ENCODE results near the gene SGTA.

The SGTA gene

DNA sequence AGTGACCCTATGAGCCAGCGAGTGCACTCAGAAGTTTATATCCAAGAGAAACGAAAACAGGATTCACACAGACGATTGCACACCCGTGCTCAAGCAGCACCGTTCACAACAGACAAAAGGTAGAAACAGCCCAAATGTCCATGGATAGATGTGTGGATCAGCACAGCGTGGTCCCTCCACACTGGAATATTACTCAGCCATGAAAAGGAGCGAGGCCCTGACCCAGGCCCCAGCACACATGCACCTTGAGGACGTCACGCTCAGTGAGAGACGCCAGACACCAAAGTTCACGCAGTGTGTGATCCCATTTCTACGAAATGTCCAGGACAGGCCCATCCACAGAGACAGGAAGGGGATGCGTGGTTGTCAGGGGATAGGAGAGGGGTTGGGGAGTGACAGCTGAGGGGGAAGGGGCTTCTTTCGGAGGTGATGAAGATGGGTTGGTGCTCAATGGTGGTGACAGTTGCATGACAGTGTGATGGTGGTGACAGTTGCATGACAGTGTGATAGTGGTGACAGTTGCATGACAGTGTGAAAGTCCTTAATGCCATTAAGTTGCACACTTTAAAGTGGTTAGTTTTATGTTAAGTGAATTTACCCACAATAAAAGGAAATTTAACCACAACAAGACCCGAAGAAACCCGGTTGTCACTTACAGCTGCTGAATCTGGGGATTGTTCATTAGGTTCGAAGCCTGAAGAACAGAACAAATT lies 24.3 kb downstream of the SGTA start:
- H3K4me3 ChIP-seq (replicated peaks; ENCODE audit: low read depth, low read length): no peak overlapping the region
- TF ChIP-seq, protein P1, sequence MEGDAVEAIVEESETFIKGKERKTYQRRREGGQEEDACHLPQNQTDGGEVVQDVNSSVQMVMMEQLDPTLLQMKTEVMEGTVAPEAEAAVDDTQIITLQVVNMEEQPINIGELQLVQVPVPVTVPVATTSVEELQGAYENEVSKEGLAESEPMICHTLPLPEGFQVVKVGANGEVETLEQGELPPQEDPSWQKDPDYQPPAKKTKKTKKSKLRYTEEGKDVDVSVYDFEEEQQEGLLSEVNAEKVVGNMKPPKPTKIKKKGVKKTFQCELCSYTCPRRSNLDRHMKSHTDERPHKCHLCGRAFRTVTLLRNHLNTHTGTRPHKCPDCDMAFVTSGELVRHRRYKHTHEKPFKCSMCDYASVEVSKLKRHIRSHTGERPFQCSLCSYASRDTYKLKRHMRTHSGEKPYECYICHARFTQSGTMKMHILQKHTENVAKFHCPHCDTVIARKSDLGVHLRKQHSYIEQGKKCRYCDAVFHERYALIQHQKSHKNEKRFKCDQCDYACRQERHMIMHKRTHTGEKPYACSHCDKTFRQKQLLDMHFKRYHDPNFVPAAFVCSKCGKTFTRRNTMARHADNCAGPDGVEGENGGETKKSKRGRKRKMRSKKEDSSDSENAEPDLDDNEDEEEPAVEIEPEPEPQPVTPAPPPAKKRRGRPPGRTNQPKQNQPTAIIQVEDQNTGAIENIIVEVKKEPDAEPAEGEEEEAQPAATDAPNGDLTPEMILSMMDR (IDR thresholded peaks at IDR 0.05; ENCODE audit: low read length, missing control alignments): no peak
- no peak for DNase-seq (ENCODE audit: low read depth)

DNA sequence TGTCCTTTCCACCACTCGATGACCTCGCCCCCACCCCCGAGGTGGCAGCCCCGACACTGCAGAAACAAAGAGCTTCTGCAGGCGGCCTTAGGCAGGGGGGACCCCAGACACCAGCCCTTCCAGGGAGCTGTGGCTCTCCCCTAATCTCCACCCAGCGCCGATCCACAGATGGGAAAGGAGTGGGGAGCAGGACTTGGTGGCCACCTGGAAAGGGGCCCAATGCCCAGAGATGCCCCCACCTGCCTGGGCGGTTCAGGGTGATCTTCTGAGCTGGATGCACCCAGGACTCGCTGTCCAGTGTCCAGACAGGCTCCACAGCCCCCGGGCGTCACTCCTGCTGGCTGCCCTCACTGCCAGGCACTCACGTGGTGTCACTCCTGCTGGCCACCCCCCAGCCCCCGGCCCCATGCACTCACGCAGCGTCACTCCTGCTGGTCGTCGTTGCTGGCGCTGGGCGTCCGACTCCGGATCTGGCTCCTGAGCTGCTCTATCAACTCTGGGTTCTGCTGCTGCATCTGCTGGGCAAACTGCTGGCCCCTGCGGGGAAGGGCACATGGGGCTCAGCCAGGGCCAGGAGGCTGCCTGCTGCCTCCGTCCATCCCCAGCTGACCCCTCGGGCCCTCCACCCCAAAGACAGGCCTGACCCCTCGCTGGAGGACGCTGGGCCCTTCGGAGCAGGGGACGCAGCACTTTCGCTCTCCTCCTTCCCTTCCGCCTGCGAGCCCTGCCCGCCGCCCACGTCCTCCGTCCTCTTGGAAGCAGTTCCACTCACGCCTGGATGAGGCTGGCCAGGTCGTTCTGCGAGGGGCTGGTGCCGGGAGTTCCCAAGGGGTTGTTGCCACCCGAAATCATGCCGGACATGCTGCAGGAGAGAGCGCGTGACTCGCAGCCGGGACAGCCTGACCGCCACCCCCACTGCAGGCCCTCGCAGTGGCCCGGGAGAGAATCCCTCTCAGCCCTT lies 25.9 kb downstream of the SGTA start:
- TF ChIP-seq, protein P1 (IDR thresholded peaks at IDR 0.05; ENCODE audit: low read length, missing control alignments): no peak
- H3K4me3 ChIP-seq (replicated peaks; ENCODE audit: low read depth, low read length): no peak overlapping the region
- DNase-seq (ENCODE audit: low read depth): no peak

DNA sequence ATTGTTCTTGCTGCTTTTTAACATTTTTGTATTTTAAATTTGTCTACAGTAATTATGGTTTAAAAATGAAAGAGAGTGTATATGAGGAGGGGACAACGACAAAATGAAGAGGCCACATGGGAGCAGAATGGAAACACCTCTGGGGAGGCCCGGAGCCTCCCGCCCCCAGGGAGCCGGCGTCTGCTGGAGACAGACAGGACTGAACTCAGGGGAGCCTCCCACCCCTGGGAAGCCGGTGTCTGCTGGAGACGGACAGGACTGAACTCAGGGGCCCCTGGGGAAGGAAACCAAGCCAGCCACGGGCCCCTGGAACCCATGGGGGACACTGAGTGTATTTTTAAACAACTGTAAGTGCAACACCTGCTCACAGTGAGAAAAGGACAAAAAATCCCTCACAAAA lies 26.6 kb downstream of the SGTA start:
- TF ChIP-seq, protein P1 (IDR thresholded peaks at IDR 0.05; ENCODE audit: low read length, missing control alignments): no peak
- H3K4me3 ChIP-seq (replicated peaks; ENCODE audit: low read depth, low read length): no peak overlapping the region

DNA sequence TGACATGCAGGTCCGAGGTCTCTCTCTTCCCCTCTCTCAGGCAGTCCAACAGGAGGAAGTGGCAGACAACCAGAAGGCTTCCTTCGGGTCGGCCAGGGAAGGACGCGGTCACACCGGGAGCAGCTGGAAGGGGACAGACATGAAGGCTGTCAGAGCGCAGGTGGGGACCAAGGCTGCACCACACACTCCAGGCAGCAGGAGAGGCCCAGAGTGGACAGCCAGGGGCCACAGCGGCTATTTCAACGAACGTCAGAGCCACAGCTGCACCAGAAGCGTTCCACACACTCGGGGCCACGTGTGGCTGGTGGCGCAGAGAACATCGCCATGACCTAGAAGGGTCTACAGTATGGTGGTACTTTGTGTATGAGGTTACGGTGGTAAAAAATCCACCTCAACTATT lies 27.3 kb downstream of the SGTA start:
- TF ChIP-seq, protein P1 (IDR thresholded peaks at IDR 0.05; ENCODE audit: low read length, missing control alignments): no peak
- DNase-seq (ENCODE audit: low read depth): no peak
- no peak overlapping the region for H3K4me3 ChIP-seq (replicated peaks; ENCODE audit: low read depth, low read length)

More for the DNA sequence above, 26.6 kb downstream of the SGTA start:
- no peak for DNase-seq (ENCODE audit: low read depth)

DNA sequence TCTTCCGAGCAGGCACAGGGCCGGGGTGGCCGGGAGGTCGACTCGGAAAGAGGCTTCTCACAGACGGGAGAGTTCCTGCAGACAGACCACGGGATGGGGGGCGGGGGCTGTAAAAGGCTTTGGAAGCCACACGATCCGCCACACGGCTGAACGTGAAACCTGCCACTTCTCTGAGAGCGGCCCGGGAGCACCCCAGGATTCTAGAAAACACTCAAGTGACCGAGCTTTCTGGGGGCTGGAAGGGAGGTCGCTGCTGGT lies 27.7 kb downstream of the SGTA start:
- H3K4me3 ChIP-seq (replicated peaks; ENCODE audit: low read depth, low read length): no peak overlapping the region
- DNase-seq (ENCODE audit: low read depth): no peak
- TF ChIP-seq, protein P1 (IDR thresholded peaks at IDR 0.05; ENCODE audit: low read length, missing control alignments): no peak

DNA sequence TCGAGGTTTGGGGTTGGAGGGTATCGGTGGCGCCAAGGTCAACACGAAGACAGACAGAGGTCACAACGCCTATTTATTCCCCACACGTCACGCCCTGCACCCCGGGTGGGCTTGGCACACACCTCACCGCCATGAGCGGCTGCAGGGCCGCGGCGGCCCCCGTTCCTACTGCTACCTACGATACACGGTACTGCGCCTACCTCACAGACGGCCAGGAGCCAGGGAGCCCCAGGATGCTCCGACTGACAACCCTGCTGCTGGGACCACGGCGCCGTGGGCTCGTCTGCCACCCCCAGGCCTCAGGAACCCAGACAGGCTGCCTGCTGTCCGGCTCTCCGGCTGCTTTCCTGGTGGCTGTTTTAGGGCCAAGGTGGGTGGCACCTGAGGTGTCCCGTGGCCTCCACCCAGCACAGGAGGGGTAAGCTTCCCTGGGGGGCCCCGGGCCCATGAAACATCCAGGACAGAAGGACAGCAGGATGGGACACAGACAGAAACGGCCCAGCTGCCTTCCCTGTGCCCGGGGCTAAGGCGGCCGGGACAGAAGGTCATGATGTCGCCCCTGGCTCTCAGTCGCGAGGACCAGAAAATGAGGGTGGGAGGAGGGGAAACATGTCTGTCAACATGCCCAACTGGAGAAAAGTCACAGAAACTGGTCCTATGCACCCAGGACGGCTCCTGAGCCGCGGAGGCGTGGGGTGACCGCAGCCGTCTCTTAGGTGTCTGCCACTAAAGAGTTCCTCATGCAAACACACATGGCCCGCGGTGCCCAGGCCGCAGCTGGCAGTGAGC lies 28.2 kb downstream of the SGTA start:
- no peak overlapping the region for H3K4me3 ChIP-seq (replicated peaks; ENCODE audit: low read depth, low read length)
- no peak for DNase-seq (ENCODE audit: low read depth)
- TF ChIP-seq, protein P1 (IDR thresholded peaks at IDR 0.05; ENCODE audit: low read length, missing control alignments): no peak

Data from fibroblast of pulmonary artery (primary cell).